ENCODE results near the gene NOD2. TPM values are rescaled to one million over a fixed set of nuclear protein-coding genes. Genes with fewer than 3 reads are reported as not detected.

The NOD2 gene
- total and polyA plus RNA-seq, 2 of the 13 experiments (the other 11 are each of a cell fraction or from before 2014, with no cell fraction given): 0.27 to 0.81 TPM

DNA sequence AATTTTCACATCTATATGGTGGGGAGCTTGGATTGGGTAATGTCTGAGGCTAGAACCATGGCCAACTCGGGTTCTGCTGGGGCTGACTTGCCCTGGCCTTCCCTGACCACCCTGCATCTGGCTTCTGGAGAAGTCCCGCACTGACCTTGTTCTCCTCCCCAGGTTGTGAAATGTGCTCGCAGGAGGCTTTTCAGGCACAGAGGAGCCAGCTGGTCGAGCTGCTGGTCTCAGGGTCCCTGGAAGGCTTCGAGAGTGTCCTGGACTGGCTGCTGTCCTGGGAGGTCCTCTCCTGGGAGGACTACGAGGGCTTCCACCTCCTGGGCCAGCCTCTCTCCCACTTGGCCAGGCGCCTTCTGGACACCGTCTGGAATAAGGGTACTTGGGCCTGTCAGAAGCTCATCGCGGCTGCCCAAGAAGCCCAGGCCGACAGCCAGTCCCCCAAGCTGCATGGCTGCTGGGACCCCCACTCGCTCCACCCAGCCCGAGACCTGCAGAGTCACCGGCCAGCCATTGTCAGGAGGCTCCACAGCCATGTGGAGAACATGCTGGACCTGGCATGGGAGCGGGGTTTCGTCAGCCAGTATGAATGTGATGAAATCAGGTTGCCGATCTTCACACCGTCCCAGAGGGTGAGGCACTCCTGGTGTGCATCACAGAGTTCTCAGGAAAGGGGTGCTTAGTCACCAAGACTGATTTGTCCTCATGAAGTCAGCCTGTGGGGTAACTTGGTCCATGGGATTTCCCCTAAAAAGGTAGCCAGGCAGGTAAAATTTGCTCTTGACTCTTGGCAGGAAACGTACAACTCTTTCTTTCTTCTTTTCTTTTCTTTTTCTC is 6.1 kb downstream of the NOD2 start (continued):
- TF ChIP-seq RXRB (CRISPR knock-in tag; IDR thresholded peaks at IDR 0.05; ENCODE audit: borderline replicate concordance): no peak
- peak; percentile 57 for TF ChIP-seq ZNF225 (CRISPR knock-in tag; IDR thresholded peaks at IDR 0.05)
- TF ChIP-seq ZNF263 (CRISPR knock-in tag; IDR thresholded peaks at IDR 0.05): peak; percentile 34; the same call in 1 of the 2 replicates
- TF ChIP-seq ZIK1 (CRISPR knock-in tag; IDR thresholded peaks at IDR 0.05; ENCODE audit: borderline replicate concordance, low read depth): peak; percentile 67; the same call in 1 of the 2 replicates
- TF ChIP-seq, protein P1, sequence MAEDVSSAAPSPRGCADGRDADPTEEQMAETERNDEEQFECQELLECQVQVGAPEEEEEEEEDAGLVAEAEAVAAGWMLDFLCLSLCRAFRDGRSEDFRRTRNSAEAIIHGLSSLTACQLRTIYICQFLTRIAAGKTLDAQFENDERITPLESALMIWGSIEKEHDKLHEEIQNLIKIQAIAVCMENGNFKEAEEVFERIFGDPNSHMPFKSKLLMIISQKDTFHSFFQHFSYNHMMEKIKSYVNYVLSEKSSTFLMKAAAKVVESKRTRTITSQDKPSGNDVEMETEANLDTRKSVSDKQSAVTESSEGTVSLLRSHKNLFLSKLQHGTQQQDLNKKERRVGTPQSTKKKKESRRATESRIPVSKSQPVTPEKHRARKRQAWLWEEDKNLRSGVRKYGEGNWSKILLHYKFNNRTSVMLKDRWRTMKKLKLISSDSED (CRISPR knock-in tag; IDR thresholded peaks at IDR 0.05): no peak
- peak; percentile 42; the same call in 1 of the 2 replicates for TF ChIP-seq ZNF350 (CRISPR knock-in tag; IDR thresholded peaks at IDR 0.05; ENCODE audit: borderline replicate concordance, low read depth)
- no peak for TF ChIP-seq POLR2AphosphoS5 (IDR thresholded peaks at IDR 0.05; ENCODE audit: low read depth, low read length)
- TF ChIP-seq GATAD1 (CRISPR knock-in tag; IDR thresholded peaks at IDR 0.05): no peak
- no peak for TF ChIP-seq CCDC6 (CRISPR knock-in tag; IDR thresholded peaks at IDR 0.05)
- peak; percentile 90 for TF ChIP-seq CEBPG (CRISPR knock-in tag; IDR thresholded peaks at IDR 0.05)
- no peak for TF ChIP-seq ZFYVE20 (CRISPR knock-in tag; IDR thresholded peaks at IDR 0.05; ENCODE audit: borderline replicate concordance, low read depth)
- TF ChIP-seq, protein P2, sequence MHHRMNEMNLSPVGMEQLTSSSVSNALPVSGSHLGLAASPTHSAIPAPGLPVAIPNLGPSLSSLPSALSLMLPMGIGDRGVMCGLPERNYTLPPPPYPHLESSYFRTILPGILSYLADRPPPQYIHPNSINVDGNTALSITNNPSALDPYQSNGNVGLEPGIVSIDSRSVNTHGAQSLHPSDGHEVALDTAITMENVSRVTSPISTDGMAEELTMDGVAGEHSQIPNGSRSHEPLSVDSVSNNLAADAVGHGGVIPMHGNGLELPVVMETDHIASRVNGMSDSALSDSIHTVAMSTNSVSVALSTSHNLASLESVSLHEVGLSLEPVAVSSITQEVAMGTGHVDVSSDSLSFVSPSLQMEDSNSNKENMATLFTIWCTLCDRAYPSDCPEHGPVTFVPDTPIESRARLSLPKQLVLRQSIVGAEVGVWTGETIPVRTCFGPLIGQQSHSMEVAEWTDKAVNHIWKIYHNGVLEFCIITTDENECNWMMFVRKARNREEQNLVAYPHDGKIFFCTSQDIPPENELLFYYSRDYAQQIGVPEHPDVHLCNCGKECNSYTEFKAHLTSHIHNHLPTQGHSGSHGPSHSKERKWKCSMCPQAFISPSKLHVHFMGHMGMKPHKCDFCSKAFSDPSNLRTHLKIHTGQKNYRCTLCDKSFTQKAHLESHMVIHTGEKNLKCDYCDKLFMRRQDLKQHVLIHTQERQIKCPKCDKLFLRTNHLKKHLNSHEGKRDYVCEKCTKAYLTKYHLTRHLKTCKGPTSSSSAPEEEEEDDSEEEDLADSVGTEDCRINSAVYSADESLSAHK (CRISPR knock-in tag; IDR thresholded peaks at IDR 0.05; ENCODE audit: borderline replicate concordance): no peak
- TF ChIP-seq KDM5B (CRISPR knock-in tag; IDR thresholded peaks at IDR 0.05; ENCODE audit: borderline replicate concordance): peak; percentile 68; the same call in 1 of the 2 replicates
- TF ChIP-seq, protein P3, sequence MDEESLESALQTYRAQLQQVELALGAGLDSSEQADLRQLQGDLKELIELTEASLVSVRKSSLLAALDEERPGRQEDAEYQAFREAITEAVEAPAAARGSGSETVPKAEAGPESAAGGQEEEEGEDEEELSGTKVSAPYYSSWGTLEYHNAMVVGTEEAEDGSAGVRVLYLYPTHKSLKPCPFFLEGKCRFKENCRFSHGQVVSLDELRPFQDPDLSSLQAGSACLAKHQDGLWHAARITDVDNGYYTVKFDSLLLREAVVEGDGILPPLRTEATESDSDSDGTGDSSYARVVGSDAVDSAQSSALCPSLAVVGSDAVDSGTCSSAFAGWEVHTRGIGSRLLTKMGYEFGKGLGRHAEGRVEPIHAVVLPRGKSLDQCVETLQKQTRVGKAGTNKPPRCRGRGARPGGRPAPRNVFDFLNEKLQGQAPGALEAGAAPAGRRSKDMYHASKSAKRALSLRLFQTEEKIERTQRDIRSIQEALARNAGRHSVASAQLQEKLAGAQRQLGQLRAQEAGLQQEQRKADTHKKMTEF (CRISPR knock-in tag; IDR thresholded peaks at IDR 0.05): 0 out of 2 replicates have a peak, but pooled peaks have one; percentile 18
- TF ChIP-seq, protein P4, sequence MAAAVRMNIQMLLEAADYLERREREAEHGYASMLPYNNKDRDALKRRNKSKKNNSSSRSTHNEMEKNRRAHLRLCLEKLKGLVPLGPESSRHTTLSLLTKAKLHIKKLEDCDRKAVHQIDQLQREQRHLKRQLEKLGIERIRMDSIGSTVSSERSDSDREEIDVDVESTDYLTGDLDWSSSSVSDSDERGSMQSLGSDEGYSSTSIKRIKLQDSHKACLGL (CRISPR knock-in tag; IDR thresholded peaks at IDR 0.05): peak; percentile 70
- no peak for TF ChIP-seq TOE1 (CRISPR knock-in tag; IDR thresholded peaks at IDR 0.05)
- no peak for TF ChIP-seq CC2D1A (CRISPR knock-in tag; IDR thresholded peaks at IDR 0.05)
- TF ChIP-seq, protein P5, sequence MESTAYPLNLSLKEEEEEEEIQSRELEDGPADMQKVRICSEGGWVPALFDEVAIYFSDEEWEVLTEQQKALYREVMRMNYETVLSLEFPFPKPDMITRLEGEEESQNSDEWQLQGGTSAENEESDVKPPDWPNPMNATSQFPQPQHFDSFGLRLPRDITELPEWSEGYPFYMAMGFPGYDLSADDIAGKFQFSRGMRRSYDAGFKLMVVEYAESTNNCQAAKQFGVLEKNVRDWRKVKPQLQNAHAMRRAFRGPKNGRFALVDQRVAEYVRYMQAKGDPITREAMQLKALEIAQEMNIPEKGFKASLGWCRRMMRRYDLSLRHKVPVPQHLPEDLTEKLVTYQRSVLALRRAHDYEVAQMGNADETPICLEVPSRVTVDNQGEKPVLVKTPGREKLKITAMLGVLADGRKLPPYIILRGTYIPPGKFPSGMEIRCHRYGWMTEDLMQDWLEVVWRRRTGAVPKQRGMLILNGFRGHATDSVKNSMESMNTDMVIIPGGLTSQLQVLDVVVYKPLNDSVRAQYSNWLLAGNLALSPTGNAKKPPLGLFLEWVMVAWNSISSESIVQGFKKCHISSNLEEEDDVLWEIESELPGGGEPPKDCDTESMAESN (CRISPR knock-in tag; conservative IDR thresholded peaks at IDR 0.05): peak; percentile 53; the same call in 1 of the 2 replicates
- TF ChIP-seq ISL2 (CRISPR knock-in tag; IDR thresholded peaks at IDR 0.05): 0 out of 2 replicates have a peak, but pooled peaks have one; percentile 23

All from HepG2 (cell line).